Measurements from ENCODE around the gene KCNC3. TPM values are rescaled to one million over a fixed set of nuclear protein-coding genes. Genes with fewer than 3 reads are reported as not detected.

Gene KCNC3
- total and polyA plus RNA-seq, 12 donors = 0.88 to 4.0 (median 2.3) TPM

DNA sequence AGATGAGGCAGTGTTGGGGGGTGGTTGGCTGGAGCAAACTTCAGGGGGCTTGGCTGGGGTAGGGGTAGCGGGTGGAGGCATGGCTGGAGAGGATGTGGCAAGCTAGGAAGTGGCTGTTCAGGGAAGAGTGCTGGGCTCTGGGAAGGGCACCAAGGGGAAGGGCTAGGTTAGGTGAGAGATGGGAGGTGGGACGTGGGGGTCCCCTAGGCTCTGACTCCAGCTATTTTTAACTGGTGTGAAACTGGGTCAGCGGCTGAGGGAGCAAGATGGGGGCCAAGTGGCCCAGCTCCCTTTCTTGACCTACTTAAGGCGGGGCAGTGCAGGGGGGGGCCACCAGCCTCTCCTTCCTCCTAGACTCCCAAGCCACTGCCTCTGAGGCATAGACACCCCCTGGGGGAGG is 7.3 kb downstream of the KCNC3 start:
- TF ChIP-seq, protein P1, sequence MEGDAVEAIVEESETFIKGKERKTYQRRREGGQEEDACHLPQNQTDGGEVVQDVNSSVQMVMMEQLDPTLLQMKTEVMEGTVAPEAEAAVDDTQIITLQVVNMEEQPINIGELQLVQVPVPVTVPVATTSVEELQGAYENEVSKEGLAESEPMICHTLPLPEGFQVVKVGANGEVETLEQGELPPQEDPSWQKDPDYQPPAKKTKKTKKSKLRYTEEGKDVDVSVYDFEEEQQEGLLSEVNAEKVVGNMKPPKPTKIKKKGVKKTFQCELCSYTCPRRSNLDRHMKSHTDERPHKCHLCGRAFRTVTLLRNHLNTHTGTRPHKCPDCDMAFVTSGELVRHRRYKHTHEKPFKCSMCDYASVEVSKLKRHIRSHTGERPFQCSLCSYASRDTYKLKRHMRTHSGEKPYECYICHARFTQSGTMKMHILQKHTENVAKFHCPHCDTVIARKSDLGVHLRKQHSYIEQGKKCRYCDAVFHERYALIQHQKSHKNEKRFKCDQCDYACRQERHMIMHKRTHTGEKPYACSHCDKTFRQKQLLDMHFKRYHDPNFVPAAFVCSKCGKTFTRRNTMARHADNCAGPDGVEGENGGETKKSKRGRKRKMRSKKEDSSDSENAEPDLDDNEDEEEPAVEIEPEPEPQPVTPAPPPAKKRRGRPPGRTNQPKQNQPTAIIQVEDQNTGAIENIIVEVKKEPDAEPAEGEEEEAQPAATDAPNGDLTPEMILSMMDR (IDR thresholded peaks at IDR 0.05) = no peak
- H3K9me3 ChIP-seq = no peaks in the 10 kb centered on the region
- no peak overlapping the region for H3K4me3 ChIP-seq
- peaks cover 0 to 25% (median 22%) of the 10 kb centered on the region in 7 donors for H3K27me3 ChIP-seq
- ATAC-seq (no peak), DNase-seq (no peak)
- no peak overlapping the region for H3K27ac ChIP-seq
- peaks cover 0 to 15% (median 9%) of the 10 kb centered on the region in 9 donors for H3K4me1 ChIP-seq
- intact Hi-C loops (cut with DNase I) = no loop called here
- WGBS, 2 donors = 91% methylated on average over 3 to 4 of the region's 4 CpGs
- no peaks in the 10 kb centered on the region for H3K36me3 ChIP-seq

DNA sequence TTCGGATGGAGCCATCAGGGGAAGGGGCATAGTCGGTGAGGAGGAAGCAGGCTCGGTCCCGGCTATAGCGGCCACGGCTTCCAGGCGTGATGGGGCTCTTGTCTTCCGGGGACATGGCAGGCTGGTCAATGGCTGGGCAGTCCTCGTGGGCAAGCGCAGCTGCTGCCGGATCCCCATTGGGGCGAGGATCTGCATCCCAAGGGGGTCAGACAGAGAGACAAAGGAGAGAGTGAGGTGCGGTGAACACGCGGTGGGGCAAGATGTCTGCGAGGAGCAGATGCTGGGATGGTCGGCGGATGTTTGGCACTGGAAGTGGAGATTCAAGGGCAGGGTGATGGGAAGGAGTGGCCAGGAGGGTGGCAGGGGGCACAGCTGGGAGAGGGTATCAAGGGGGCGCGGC is 8.6 kb downstream of the KCNC3 start:
- no peaks in the 10 kb centered on the region for H3K9me3 ChIP-seq
- H3K27me3 ChIP-seq = peaks cover 0 to 26% (median 19%) of the 10 kb centered on the region in 7 donors
- 86 to 90% methylated on average over 20 of the region's 20 CpGs for WGBS, 2 donors
- peaks cover 0 to 5% (median 0%) of the 10 kb centered on the region in 9 donors for H3K4me1 ChIP-seq
- intact Hi-C loops (cut with DNase I) = no loop called here
- ATAC-seq (no peak), DNase-seq (no peak)
- no peaks in the 10 kb centered on the region for H3K36me3 ChIP-seq
- TF ChIP-seq, protein P1 (IDR thresholded peaks at IDR 0.05) = no peak
- no peak overlapping the region for H3K4me3 ChIP-seq
- H3K27ac ChIP-seq = no peak overlapping the region

DNA sequence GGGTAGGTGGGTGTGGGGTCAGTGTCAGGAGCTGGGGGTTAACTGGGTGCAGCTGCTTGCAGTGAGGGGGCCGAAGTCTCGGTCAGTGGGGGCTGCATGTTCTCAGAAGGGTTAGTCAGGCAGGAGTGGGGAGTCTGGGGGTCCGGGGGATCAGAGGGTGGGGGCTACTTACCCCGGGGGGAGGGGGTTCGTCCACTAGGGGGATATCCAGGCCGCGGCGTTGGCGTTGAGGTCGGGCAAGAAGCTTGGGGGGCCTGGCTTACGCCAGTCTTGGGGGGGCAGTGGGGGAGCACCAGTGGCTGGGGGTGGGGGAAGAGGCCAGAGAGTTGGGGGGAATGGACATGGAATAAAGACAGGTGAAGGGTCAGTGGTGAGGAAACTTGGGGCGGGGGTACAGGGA is 9.1 kb downstream of the KCNC3 start:
- H3K27me3 ChIP-seq = peaks cover 0 to 30% (median 23%) of the 10 kb centered on the region in 7 donors

DNA sequence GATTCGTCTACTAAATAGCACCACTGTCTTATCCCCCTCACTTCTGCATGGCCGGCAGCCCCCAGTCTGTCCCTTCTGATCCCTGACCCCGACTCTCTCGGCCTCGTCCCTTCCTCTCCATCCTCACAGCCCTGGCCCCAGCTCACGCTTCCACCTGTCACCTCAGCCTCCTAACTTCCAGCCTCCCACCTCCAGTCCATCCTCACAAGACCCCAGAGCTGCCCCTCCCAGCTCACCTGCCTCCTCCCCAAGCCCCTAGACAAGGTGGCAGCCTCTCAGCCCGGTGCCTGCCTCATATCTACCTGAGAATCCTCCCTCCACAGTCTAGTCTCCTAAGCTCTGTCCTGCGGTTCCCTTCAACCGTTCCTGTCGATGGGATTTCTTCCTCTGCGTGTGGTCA is 10.0 kb downstream of the KCNC3 start:
- 82 to 86% methylated on average over 11 of the region's 11 CpGs for WGBS, 2 donors
- intact Hi-C loops (cut with DNase I) = no loop called here
- DNase-seq = no peak

More for the DNA sequence above, 9.1 kb downstream of the KCNC3 start:
- TF ChIP-seq, protein P1 (IDR thresholded peaks at IDR 0.05) = no peak
- intact Hi-C loops (cut with DNase I) = no loop called here
- Histone ChIP-seq H3K36me3 (no peaks in the 10 kb centered on the region), H3K4me3 (no peak overlapping the region), H3K27ac (no peak overlapping the region), H3K4me1 (peaks cover 0 to under 1% (median 0%) of the 10 kb centered on the region in 9 donors), H3K9me3 (no peaks in the 10 kb centered on the region)
- 89 to 92% methylated on average over 12 of the region's 12 CpGs for WGBS, 2 donors
- DNase-seq (no peak), ATAC-seq (no peak)

More for the DNA sequence above, 10.0 kb downstream of the KCNC3 start:
- no peaks in the 10 kb centered on the region for H3K9me3 ChIP-seq
- H3K27me3 ChIP-seq = peaks cover 0 to 39% (median 31%) of the 10 kb centered on the region in 7 donors
- H3K4me3 ChIP-seq = no peak overlapping the region
- TF ChIP-seq, protein P1 (IDR thresholded peaks at IDR 0.05) = no peak
- no peaks in the 10 kb centered on the region for H3K36me3 ChIP-seq
- H3K4me1 ChIP-seq = no peaks in the 10 kb centered on the region
- ATAC-seq = no peak
- H3K27ac ChIP-seq = no peak overlapping the region

Data from heart right ventricle (tissue), 16 donors.